ENCODE results near the gene MGLL.
A peak's percentile ranks its signal among the peaks of the same experiment; 100 is the strongest.

Gene MGLL

GRCh38 chr3:127736801-127737539 lies 85.3 kb downstream of the MGLL start:
- no peak for DNase-seq

GRCh38 chr3:127735767-127736693 lies 86.3 kb downstream of the MGLL start:
- peak; percentile 93 for DNase-seq

- DNase-seq, result peak; percentile 65
These were observed 87.4 kb downstream of the MGLL start for GRCh38 chr3:127734754-127735473.

- DNase-seq, result peak; percentile 32
These were observed 88.1 kb downstream of the MGLL start for GRCh38 chr3:127734181-127734720.

- peak; percentile 80 for DNase-seq
These were observed 88.5 kb downstream of the MGLL start for GRCh38 chr3:127733781-127734180.

- DNase-seq, result peak; percentile 77
These were observed 89.4 kb downstream of the MGLL start for GRCh38 chr3:127732879-127733350.

- peak; percentile 31 for DNase-seq
These were observed 90.0 kb downstream of the MGLL start for GRCh38 chr3:127732303-127732702.

- DNase-seq, result no peak
These were observed 90.6 kb downstream of the MGLL start for GRCh38 chr3:127731546-127732289.

- DNase-seq, result no peak
These were observed 91.5 kb downstream of the MGLL start for GRCh38 chr3:127730666-127731295.

- DNase-seq, result no peak
These were observed 92.1 kb downstream of the MGLL start for GRCh38 chr3:127730171-127730570.

GRCh38 chr3:127729556-127730056 lies 92.7 kb downstream of the MGLL start:
- no peak for DNase-seq

- DNase-seq, result no peak
These were observed 93.8 kb downstream of the MGLL start for GRCh38 chr3:127728417-127729015.

GRCh38 chr3:127726894-127727293 lies 95.4 kb downstream of the MGLL start:
- DNase-seq, result no peak

GRCh38 chr3:127723011-127723567 lies 99.2 kb downstream of the MGLL start:
- DNase-seq, result no peak

- no peak for DNase-seq
These were observed 100.1 kb downstream of the MGLL start for GRCh38 chr3:127722091-127722784.

GRCh38 chr3:127720985-127721935 lies 101.1 kb downstream of the MGLL start:
- DNase-seq, result no peak

- no peak for DNase-seq
These were observed 102.0 kb downstream of the MGLL start for GRCh38 chr3:127720161-127720823.

- no peak for DNase-seq
These were observed 102.9 kb downstream of the MGLL start for GRCh38 chr3:127719369-127719768.

Measured in RPMI8226 (cell line).